Embryonic facial prominence (tissue), 1 donor: ENCODE measurements around the gene ARPIN.
"Not testable (repeated sequence)": the region's sequence is repeated elsewhere in the genome, so short reads cannot be mapped to it uniquely, and the experiment has no call there.

Experiments used
- DNase-seq: peaks from one replicate; pipeline ENCODE4 v3.0.0-alpha.2; 2016; ENCODE audit errors: extremely low spot score

The ARPIN gene

DNA sequence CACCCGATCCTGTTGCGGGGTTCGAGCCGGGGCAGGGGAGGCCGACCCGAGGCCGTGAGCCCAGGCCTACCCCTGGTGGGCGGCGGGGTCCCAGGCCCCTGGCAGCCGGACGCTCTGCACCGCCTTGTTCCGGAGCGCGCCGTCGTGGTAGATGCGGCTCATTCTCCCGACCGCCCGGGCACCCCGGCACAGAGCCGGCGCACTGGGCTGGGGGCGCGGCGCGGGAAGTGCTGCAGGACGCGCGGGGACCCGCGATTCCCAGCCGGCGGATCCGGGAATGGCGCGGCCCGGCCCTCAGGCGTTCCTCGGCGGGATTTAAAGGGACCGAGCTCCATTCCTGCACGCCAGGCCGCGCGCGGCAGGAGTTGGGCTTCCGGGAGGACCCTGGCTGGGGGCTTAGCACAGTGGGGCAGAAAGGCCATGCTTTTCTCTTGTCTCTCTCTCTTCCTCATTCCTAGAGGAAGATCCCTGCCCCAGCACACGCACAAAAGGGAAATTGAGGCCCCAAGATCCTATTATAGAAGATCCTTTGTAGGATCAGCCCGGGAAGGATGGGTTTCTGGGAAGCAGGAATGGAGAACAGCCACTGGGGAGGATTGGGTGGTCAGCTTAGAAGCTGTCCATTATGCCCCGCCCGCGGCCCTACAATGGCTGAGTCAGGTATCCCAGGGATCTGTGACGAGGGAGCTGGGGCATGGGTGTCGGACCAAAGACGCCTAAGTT lies at the start of gene ARPIN:
Gene ARPIN (minus strand): TSS at position 279 of the 723 bp plus-strand sequence. CDS start 117 bp downstream, at position 162.
- DNase-seq, result no peak

DNA sequence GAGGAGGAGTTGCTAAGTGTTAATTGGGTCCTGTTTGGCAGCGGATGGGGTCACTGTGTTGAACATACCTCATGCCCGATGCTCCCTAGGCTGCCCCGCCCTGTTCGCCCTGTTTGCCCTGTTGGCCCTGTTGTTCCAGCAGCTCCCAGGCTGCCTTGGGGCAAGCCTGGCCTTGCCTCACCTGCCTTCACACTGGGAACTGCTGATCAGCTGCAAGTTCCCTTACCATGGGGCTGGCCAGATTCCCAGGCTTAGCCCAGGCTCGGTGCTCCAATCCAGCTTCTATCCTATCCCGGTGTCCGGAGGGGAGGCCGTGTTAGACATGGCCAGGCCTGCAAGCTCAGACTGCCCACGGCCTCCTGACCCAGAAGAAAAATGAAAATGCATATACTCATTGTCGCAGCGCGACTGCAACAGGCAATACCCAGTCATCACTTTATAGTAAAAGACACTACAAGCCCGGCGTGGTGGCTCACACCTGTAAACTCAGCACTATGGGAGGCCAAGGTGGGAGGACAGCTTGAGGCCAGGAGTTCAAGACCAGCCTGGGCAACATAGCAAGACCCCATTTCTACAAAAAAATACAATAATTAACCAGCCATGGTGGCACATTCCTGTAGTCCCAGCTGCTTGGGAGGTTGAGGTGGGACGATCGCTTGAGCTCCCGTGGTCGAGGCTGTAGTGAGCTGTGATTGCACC lies 45.5 kb upstream of the ARPIN start:
- no peak for DNase-seq

DNA sequence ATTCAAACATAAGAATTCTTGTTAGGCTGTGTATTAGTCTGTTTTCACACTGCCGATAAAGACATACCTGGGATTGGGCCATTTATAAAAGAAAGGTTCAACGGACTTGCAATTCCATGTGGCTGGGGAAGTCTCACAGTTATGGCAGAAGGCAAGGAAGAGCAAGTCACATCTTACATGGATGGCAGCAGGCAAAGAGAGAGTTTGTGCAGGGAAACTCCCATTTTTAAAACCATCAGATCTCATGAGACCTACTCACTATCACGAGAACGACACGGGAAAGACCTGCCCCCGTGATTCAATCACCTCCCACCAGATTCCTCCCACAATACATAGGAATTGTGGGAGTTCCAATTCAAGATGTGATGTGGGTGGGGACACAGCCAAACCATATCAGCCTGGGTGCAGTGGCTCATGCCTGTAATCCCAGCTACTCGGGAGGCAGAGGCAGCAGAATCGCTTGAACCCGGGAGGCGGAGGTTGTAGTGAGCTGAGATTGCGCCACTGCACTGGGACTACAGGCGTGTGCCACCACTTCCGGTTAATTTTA lies 42.8 kb upstream of the ARPIN start:
- not testable (repeated sequence) for DNase-seq

DNA sequence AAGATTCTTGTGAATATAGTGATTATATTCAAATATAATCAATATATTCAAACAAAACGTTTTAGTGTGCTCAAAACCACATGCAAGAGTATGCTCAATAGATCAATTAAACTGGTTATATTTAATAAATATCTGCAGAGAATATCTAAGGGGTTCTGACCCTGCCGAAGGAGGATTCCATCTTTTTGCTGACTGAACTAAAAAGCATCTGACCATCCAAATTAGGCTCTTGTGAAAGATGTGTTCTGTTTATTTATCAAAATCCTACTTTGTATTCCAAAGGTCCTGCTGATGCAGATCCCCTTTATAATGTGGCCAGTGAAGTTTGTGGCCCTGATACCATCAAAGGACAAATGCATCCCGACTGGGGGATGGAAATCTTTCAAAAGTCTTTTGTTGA lies 41.8 kb upstream of the ARPIN start:
- DNase-seq, result no peak

DNA sequence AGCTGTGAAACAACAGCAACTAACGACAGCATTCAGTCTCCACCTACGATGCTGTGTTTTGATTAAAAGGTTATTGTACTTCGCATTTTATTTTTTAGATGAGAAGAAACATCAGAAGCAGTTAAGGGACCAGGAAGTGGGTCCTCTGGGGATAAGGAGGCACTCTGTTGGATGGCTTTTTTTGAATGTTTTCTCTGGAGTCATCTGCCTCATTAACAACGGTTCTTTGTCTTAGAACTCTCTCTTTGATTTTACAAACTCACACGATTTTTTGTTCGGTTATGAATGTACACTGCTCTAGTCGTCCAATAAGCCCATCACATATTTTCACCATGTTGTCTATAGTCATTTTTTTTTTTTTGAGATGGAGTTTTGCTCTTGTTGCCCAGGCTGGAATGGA lies 36.0 kb upstream of the ARPIN start:
- DNase-seq, result no peak

DNA sequence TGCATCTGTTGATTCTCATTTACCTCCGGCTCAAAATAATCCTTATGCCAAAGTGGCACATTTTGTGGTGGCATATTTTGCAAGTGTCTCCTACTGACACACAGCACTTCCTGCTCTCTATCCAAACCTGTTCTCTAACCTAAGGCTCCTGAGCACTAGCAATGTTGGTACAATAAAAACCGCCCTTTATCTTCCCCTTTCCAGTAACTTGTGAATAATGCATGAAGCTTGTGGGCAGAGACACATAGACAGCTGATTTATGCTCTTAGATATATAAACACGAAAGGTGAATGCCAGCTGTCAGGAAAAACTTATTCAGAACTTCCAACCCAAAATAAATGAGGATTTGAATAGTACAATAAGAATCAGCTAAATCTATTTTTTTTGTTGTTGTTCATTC lies 34.6 kb upstream of the ARPIN start:
- DNase-seq, result no peak

DNA sequence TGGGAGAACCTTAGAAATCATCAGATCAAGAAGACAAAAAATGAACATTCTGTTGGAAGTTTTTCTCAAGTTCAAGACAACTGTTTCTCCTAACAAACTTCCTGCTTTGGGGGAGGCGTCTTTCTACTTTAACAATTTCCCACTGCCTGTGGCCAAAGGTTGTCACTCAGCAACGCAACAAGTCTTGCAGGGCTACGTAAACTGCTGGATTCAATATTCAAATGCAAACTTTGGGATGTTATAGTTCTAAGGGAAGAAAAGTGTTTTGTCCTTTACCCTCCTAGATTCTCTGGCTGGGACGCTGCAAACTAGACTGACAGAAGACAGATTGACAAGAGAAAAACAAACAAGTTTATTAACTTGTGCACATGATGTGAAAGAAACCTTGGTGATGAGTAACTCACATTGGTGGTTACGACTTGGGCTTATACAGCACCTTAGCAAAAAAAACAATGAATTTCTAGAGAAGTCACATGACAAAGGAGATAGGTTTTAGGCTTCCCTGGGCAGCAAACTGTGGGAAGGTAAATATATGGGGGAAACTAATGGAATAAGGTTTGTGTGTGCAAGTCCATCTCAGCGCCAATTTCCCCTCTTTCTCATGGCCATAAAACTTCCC lies 34.0 kb upstream of the ARPIN start:
- no peak for DNase-seq

DNA sequence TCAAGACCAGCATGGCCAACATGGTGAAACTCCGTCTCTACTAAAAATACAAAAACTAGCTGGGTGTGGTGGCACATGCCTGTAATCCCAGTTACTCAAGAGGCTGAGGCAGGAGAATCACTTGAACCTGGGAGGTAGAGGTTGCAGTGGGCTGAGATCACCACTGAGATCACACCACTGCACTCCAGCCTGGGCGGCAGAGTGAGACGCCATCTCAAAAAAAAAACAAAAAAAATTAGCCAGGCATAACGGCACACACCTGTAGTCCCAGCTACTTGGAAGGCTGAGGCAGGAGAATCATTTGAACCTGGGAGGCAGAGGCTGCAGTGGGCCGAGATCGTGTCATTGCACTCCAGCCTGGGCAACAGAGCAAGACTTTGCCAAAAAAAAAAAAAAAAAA lies 31.0 kb upstream of the ARPIN start:
- DNase-seq, result not testable (repeated sequence)

DNA sequence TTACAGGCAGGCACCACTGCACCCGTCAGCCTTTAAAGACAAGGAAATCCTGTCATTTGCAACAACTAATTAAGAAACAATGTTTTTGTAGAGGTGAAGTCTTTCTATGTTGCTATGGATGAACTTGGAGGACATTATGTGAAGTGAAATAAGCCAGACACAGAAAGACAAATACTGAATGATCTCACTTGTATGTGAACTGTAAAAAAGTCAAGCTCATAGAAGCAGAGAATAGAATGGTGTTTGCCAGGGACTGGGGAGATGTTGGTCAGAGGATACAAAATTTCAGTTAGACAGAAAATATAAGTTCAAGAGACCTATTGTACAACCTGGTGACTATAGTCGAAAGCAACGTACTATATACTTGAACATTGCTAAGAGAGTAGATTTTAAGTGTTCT lies 27.2 kb upstream of the ARPIN start:
- no peak for DNase-seq

DNA sequence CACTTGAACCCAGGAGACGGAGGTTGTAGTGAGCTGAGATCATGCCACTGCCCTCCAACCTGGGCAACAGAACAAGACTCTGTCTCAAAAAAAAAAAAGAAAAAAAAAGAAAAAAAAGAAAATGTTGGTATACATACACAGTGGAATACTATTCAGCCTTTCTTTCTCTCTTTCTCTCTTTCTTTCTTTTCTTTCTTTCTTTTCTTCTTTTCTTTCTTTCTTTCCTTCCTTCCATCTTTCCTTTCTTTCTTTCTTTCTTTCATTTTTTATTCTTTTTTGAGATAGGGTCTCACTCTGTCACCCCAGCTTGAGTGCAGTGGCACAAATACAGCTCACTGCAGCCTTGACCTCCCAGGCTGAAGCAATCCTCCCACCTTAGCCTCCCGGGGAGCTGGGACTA lies 26.6 kb upstream of the ARPIN start:
- not testable (repeated sequence) for DNase-seq

DNA sequence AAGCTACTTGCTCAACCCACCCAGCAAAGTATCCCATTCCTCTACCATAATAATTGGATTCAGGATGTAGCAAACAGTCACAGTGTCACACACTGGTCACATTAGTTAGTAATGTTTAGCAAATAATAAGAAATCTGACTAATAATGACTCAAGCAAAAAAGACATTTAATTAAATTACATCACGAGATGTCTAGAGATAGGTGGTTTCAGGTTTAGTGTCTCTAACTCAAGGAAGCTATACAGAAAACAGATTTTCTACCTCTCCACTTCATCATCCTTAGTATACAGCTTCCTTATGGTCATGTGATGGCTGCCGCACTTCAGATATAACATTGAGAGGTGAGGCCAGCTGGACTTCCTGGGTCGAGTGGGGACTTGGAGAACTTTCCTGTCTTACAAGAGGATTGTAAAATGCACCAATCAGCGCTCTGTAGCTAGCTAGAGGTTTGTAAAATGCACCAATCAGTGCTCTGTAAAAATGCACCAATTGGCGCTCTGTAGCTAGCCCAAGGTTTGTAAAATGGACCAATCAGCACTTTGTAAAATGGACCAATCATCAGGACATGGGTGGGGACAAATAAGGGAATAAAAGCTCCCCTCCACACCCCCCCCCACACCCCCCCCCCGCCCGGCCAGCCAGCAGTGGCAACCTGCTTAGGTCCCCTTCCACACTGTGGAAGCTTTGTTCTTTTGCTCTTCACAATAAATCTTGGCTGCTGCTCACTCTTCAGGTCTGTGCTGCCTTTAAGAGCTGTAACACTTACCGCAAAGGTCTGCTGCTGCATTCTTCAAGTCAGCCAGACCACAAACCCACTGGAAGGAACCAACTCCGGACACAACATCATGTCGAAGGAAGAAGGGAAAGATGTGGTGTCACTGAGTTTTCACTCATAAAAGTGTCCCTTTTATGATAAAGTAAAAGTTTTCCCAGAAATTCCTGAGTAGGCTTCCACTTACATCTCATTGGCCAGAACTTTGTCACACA lies 24.9 kb upstream of the ARPIN start:
- DNase-seq, result no peak

DNA sequence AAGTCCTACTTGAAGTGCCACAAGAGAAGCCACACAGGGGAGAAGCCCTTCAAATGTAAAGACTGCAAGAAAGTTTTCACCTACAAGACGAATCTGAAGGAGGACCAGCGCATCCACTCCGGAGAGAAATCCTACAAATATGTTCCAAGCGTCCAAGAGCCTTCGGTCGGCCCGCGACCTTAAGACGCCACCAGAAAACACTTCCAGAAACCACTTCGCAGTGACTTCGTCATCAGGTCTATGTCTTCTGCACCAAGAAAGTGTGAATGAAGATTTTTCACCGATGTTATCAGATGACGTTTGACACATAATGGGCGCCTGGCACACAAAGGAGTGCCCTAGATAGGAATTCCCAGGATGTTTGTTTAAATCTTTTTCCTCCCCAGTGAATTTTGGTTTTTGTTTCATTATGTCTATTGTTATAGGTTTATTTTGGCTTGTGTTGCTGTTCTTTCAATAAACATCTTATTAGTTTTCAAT lies 24.1 kb upstream of the ARPIN start:
- no peak for DNase-seq

DNA sequence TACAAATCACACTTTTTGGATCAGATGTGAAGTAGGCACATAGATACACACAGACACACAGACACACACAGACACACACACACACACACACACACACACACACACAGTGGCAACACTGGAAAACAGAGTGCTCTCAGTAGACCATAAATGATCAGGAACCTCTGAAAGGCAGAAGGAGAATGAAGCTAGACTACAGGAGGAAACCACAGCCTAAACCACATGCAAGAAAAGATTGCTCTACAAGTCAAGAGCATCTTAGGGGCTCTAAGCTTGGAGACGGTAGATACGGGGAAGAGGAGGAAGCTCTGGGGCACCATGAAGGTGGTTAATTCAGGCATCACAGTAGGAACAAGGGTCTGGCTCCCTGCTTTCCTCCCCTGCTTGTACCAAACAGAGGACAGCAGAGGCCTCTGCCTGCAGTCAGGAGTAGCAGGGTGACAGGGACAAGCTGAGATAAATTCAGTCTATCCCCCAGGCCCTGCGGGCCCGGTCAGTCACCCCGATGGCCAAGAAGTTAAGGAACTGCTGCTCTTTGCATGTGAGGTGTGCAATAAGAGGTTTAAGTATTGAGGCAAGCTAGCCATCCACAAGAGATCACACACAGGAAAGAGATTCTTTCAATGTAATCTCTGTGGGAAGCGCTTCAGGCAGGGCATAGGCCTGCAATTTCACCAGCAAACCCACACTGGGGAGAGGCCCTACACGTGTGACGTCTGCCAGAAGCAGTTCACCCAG lies 23.5 kb upstream of the ARPIN start:
- DNase-seq, result no peak

DNA sequence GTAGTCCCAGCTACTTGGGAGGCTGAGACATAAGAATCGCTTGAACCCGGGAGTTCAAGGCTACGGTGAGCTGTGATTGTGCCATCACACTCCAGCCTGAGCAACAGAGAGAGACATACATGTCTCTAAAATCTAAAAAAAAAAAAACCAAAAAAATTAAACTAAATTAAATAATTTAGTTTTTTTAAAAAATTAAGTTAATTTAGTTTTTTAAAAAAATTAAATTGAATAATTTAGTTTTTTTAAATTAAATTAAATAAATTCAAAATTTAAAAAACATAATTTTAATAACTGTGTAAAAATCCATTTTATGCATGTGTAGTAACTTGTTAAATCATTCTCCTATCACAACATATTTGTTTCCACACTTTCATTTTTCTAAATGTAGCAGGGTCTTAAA lies 20.1 kb upstream of the ARPIN start:
- no peak for DNase-seq

DNA sequence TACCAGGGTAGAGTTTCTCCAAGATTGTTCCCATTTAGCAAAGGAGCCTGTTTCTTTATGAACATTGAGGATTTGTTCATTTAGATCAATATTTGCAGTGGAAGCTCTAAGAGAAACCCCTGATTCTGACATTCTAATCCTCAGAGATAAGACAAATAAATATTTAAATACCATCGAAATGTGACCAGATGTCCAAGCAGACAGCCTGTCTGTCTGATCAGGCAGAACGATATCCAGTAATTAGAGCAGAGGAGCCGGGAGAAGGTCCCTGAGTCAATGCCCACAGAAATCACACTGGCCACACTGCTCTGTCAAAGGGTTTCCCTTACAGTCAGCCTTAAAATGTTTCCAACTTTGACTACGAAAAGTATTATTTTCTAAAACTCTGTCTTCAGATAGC lies 15.7 kb upstream of the ARPIN start:
- DNase-seq, result no peak

DNA sequence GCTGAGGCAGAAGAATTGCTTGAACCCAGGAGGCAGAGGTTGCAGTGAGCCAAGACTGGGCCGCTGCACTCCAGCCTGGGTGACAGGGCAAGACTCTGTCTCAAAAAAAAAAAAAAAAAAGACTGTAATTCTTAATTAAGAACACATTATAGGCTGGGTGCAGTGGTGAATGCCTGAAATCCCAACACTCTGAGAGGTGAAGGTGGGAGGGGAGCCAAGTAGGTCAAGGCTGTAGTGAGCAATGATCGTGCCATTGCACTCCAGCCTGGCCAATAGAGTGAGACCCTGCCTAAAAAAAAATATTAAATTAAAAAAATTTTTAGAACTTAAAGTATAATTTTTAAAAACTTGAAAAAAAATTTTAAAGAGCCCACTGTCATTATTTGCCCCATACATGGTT lies 13.4 kb upstream of the ARPIN start:
- DNase-seq, result no peak

DNA sequence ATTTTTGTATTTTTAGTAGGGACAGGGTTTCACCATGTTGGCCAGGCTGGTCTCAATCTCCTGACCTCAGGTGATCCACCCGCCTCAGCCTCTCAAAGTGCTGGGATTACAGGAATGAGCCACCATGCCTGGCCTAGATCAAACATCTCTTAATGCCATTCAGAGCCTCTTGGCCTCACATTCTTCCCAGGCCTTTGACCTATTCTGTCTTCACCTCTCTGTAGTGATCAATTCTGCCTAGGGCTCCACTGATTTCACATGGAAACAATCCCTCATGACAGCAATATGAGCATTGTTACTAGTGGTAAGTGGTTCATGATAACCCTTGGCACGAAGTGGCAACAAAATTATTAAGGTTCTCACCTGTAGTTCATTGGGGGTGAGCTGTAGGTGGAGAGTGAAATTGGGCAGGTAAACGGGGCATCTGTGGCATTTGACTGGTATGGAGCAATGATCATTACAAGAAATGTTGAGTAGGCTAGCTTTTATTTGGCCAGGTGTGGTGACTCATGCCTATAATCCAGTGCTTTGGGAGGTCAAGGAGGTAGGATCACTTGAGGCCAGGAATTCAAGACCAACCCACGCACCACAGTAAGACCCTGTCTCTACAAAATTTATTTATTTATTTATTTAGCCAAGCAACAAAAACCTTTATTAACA lies 4.8 kb upstream of the ARPIN start:
- no peak for DNase-seq

DNA sequence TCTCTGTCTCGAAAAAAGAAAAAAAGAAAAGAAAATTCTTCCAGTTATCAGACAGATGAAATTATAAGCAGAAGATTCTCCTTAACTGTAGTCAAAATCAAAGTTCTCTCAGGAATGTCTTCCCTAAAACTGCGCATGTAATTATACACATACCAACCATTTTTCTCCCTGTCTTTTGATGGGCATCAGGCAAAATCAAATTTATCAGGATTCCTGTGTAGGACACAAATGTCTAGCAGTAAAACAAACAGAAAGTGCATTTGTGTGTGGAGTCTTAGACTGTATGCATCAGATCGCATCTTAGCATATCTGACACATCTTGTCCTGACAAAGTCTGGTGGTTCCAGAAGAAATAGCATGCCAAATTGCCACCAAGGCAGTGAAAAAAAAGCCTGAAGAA lies 3.9 kb upstream of the ARPIN start:
- no peak for DNase-seq

DNA sequence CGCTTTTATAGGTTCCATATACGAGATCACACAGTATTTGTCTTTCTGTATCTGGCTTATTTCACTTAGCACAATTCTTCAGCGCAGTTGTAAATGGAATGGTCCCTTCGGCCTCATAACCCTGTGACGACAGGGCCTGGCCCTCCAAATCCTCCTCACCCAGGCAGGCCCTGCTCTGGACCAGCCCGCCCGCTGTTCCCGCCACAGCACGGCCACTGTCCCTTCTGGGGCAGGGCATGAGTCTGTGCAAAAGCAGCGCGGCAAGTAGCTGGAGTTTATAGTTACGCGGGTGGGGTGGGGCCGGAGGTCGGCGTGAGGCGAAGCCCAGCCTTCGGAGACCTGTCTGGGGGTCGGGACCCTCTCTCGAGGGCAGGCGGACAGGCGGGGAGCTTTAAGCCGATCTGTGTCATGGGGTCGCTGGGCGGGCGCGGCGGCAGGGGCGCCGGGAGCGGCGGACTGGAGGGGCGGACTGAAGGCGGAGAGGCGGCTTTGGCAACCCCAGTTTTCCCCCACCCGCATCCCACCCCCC lies 543 bp downstream of the ARPIN start:
- DNase-seq, result no peak
